GM23248 (cell line): ENCODE results near the gene BBLN.

ENCODE experiments used
- EZH2 ChIP-seq: fragments of 200-600 bp; sonication (generic); IDR thresholded peaks from 2 replicates; pipeline ENCODE4 v1.6.1; 2018; ENCODE audit warnings: antibody characterized with exemption, mild to moderate bottlenecking; ENCODE audit not compliant: insufficient read depth, poor library complexity, severe bottlenecking
- EZH2phosphoT487 ChIP-seq: fragments of 200-600 bp; sonication (generic); IDR thresholded peaks from 2 replicates; pipeline ENCODE4 v1.6.1; 2018; ENCODE audit warnings: antibody characterized with exemption, moderate library complexity, mild to moderate bottlenecking, low read depth; ENCODE audit not compliant: insufficient read depth

GRCh38 chr9:128153947-128154695 lies 5.9 kb upstream of the BBLN start:
- no peak for TF ChIP-seq EZH2phosphoT487
- no peak for TF ChIP-seq EZH2
